Right lobe of liver (tissue), 4 donors: ENCODE measurements around the gene TF.

Source experiments
- CTCF ChIP-seq, 4 donors: fragments of 200-600 bp in 3 of 4; fragments of 450-650 bp in 1 of 4; IDR thresholded peaks; one replicate each; pipeline versions ENCODE4 v1.5.1 to v1.8.0; 2016 to 2022; ENCODE audit warnings: antibody characterized with exemption in 4 of 4, mild to moderate bottlenecking in 2 of 4
- POLR2A ChIP-seq: fragments of 450-650 bp; IDR thresholded peaks from one replicate; pipeline ENCODE4 v1.6.1; 2017; ENCODE audit warnings: antibody characterized with exemption, mild to moderate bottlenecking
- donor health status: DM: no; HTN: no; CAD: no.
- donor health status: DM: no; HTN: no; CAD: no.
- donor health status: DM: no; HTN: yes; CAD: no.

GRCh38 chr3:133835418-133835743, 89.2 kb downstream of the TF start:
- TF ChIP-seq CTCF (IDR thresholded peaks at IDR 0.05) = no peak
- no peak for TF ChIP-seq POLR2A
